Activated effector memory CD4-positive, alpha-beta T cell treated with anti-CD3 and anti-CD28 coated beads, Interleukin-2, amount 50 U/mL, for 16 hours (primary cell): ENCODE results near the gene UGT3A1.

Experiments used
- DNase-seq: peaks from one replicate; pipeline ENCODE4 v3.0.0-alpha.2; 2020

The UGT3A1 gene

GRCh38 chr5:35903631-35904203 is 87.5 kb downstream of the UGT3A1 start:
- DNase-seq = no peak

GRCh38 chr5:35902046-35902672 is 89.0 kb downstream of the UGT3A1 start:
- no peak for DNase-seq
